ENCODE data around the gene REPIN1. TPM values are rescaled to one million over a fixed set of nuclear protein-coding genes. Genes with fewer than 3 reads are reported as not detected.

REPIN1 gene
- total and polyA plus RNA-seq, 2 donors (not counting 1 experiment from before 2014, with no cell fraction given): 165 to 190 TPM

DNA sequence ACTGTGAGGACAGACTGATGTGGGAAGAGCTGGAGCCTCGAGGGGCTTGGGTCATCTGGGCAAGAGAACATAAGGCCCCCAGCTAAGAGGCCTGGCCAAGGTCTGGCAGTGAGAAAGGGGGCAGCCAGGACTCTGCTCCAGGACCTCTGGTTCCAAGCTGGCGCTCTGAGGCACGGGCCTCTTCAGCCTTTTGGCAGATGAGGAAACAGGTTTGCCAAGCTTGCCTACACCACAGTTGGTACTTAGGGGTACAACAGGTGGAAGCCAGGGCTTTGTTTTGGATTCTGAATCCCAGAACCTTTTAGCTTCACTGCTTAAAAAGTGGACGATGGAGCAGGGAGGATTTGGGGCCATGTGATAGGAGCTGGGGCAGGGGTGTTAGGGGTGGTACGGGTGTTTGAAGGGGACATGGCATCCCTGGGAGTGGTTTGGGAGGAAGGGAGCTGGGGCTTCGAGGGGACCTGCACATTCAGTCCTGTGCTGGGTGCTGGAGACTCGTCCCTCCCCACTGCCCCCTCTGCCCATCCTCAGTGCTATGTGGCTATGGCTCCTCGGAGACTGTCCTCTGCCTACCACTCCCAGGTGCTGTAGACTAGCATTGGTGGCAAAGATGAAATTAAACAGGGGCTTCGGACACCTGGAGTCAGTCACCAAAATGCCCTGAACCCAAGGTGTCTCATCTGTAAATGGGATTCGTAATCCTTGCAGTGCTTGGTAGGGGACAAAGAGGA, 40.8 kb downstream of the REPIN1 start:
- peak overlapping the region; percentile 95 for H3K4me2 ChIP-seq (replicated peaks; ENCODE audit: low read depth, low read length, poor library complexity, severe bottlenecking)
- DNase-seq (no peak), ATAC-seq (ENCODE audit: low read depth) (no peak)
- H2AFZ ChIP-seq (ENCODE audit: insufficient read depth, low read depth, low read length, poor library complexity, severe bottlenecking): no peak overlapping the region
- Mint-ChIP-seq H3K4me3 (peak overlapping the region; percentile 90), H3K9me3 (ENCODE audit: insufficient read depth) (no peaks in the 10 kb centered on the region), H3K4me1 (peaks cover 45% of the 10 kb centered on the region), H3K27me3 (no peaks in the 10 kb centered on the region), H3K27ac (peak overlapping the region; percentile 97)
- H3K27me3 ChIP-seq (replicated peaks in 1 of 4; ENCODE audit: control extremely low read depth in 1 of 4, control insufficient read depth in 3 of 4, insufficient read depth in 4 of 4, low read length in 3 of 4): no peaks in the 10 kb centered on the region
- H3K4me1 ChIP-seq (ENCODE audit: control insufficient read depth in 2 of 2, insufficient read depth in 2 of 2, low read length in 2 of 2): peaks cover 35 to 51% of the 10 kb centered on the region in 2 donors
- ChIA-PET CTCF (interaction anchor here (0.7 to 4.9 kb wide), 3 partner anchors 9 to 53 kb away, joined by 3 to 25 read pairs (median 7); no protein-coding TSS in a partner anchor), POLR2A (interaction anchor here (0.7 to 7.1 kb wide), 3 partner anchors 42 to 564 kb away, joined by 6 to 120 read pairs (median 7); partner anchors contain the start of gene REPIN1)
- no peak overlapping the region for H3K9ac ChIP-seq (ENCODE audit: low read length)
- TF ChIP-seq EZH2 (IDR thresholded peaks at IDR 0.05; ENCODE audit: borderline replicate concordance, insufficient read depth, low read depth, low read length, poor library complexity, severe bottlenecking) (no peak), CTCF (IDR thresholded peaks at IDR 0.05) (no peak)
- no peak overlapping the region for H3K4me3 ChIP-seq (ENCODE audit: control extremely low read depth in 1 of 5, extremely low read depth in 1 of 5, insufficient read depth in 1 of 5, low read depth in 2 of 5, low read length in 4 of 5)
- 86% methylated on average over 7 of the region's 10 CpGs for WGBS (ENCODE audit: insufficient coverage)
- H3K79me2 ChIP-seq (ENCODE audit: control insufficient read depth, insufficient read depth, low read length): peaks cover 14% of the 10 kb centered on the region
- peak overlapping the region; percentile 91 to 97 for H3K27ac ChIP-seq (ENCODE audit: low read length in 2 of 2)
- no peaks in the 10 kb centered on the region for H4K20me1 ChIP-seq (ENCODE audit: control insufficient read depth, insufficient read depth, low read length, poor library complexity, severe bottlenecking)
- intact Hi-C loops (cut with micrococcal nuclease): loop anchor here (5.0 to 10.0 kb wide), 2 partner anchors 985 to 1422 kb away; no protein-coding TSS in a partner anchor
- H3K9me3 ChIP-seq (ENCODE audit: control extremely low read depth in 1 of 3, control insufficient read depth in 2 of 3, insufficient read depth in 1 of 3, low read length in 2 of 3): peaks cover 0 to 3% (median 0%) of the 10 kb centered on the region in 3 donors
- H3K36me3 ChIP-seq (replicated peaks in 1 of 2; ENCODE audit: control extremely low read depth in 1 of 2, control insufficient read depth in 1 of 2, extremely low read depth in 1 of 2, insufficient read depth in 2 of 2, low read length in 1 of 2): peaks cover 0 to 37% of the 10 kb centered on the region in 2 experiments

DNA sequence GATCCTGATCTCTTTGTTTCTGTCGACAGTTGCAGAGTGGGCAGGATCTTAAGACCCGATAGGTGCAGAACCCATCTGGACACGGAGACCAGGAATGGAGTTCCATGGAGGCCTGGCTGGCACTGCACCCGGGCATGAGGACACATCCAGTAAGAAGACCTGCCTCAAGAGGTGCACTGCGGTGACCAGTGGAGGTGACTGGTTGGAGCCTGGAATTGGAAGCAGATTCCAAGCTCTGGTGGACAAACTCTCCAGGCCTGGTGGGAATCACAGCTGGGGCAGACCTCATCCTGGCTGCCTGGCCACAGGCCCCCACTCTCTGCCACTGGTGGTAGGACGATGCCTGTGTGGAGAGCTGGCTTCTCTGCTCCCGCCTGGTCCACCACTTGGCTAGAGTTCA, 41.5 kb downstream of the REPIN1 start:
- Histone ChIP-seq H3K36me3 (replicated peaks in 1 of 2; ENCODE audit: control extremely low read depth in 1 of 2, control insufficient read depth in 1 of 2, extremely low read depth in 1 of 2, insufficient read depth in 2 of 2, low read length in 1 of 2) (peaks cover 0 to 37% of the 10 kb centered on the region in 2 experiments), H4K20me1 (ENCODE audit: control insufficient read depth, insufficient read depth, low read length, poor library complexity, severe bottlenecking) (no peaks in the 10 kb centered on the region), H3K27me3 (replicated peaks in 1 of 4; ENCODE audit: control extremely low read depth in 1 of 4, control insufficient read depth in 3 of 4, insufficient read depth in 4 of 4, low read length in 3 of 4) (no peaks in the 10 kb centered on the region), H3K4me2 (replicated peaks; ENCODE audit: low read depth, low read length, poor library complexity, severe bottlenecking) (no peak overlapping the region), H3K9me3 (ENCODE audit: control extremely low read depth in 1 of 3, control insufficient read depth in 2 of 3, insufficient read depth in 1 of 3, low read length in 2 of 3) (peaks cover 0 to 3% (median 0%) of the 10 kb centered on the region in 3 donors), H2AFZ (ENCODE audit: insufficient read depth, low read depth, low read length, poor library complexity, severe bottlenecking) (no peak overlapping the region), H3K4me3 (ENCODE audit: control extremely low read depth in 1 of 5, extremely low read depth in 1 of 5, insufficient read depth in 1 of 5, low read depth in 2 of 5, low read length in 4 of 5) (no peak overlapping the region), H3K27ac (ENCODE audit: low read length in 2 of 2) (peak overlapping the region in 1 of 2 donors; percentile 97), H3K4me1 (ENCODE audit: control insufficient read depth in 2 of 2, insufficient read depth in 2 of 2, low read length in 2 of 2) (peaks cover 35 to 47% of the 10 kb centered on the region in 2 donors), H3K9ac (ENCODE audit: low read length) (no peak overlapping the region), H3K79me2 (ENCODE audit: control insufficient read depth, insufficient read depth, low read length) (peaks cover 14% of the 10 kb centered on the region)
- DNase-seq: no peak
- ATAC-seq (ENCODE audit: low read depth): no peak
- WGBS (ENCODE audit: insufficient coverage): 97% methylated on average over 7 of the region's 7 CpGs
- intact Hi-C loops (cut with micrococcal nuclease): no loop called here
- H3K4me3 Mint-ChIP-seq: no peak overlapping the region
- no peaks in the 10 kb centered on the region for H3K27me3 Mint-ChIP-seq
- H3K27ac Mint-ChIP-seq: no peak overlapping the region
- ChIA-PET CTCF (interaction anchor here (4.9 kb wide), 1 partner anchor 53 kb away, joined by 25 read pairs; no protein-coding TSS in a partner anchor), POLR2A (interaction anchor here (7.1 kb wide), 1 partner anchor 42 kb away, joined by 120 read pairs; the partner anchor contains the start of gene REPIN1)
- H3K4me1 Mint-ChIP-seq: peaks cover 43% of the 10 kb centered on the region
- no peaks in the 10 kb centered on the region for H3K9me3 Mint-ChIP-seq (ENCODE audit: insufficient read depth)
- no peak for TF ChIP-seq EZH2 (IDR thresholded peaks at IDR 0.05; ENCODE audit: borderline replicate concordance, insufficient read depth, low read depth, low read length, poor library complexity, severe bottlenecking)
- TF ChIP-seq CTCF (IDR thresholded peaks at IDR 0.05): no peak
